ELR (cell line): ENCODE measurements around the gene PELI1.

ENCODE experiments used
- DNase-seq: peaks from one replicate; pipeline ENCODE4 v3.0.0-alpha.2; 2015; ENCODE audit warnings: low read depth

The PELI1 gene

GRCh38 chr2:64153811-64154210 lies 9.6 kb upstream of the PELI1 start:
- no peak for DNase-seq

DNA sequence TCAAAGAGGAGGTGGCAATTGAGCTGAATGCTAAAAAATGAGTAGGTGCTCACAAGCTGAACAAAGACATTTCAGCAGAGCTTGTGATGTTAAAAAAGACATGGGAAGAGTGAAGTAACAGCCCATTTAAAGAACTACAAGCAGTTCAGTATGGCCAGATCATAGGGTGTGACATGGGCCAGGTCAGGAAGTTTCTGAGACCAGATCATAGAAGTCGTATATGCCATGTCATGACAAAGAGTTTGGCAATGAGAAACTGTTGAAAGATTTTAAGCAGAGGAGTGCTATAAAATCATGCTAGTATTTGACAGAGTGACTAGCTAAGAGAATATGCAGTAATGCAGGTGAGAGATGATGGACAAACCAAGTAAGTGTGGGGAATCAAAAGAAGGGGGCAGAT lies 7.3 kb upstream of the PELI1 start:
- no peak for DNase-seq

- no peak for DNase-seq
These were observed 1.5 kb upstream of the PELI1 start for GRCh38 chr2:64145714-64146113.

DNA sequence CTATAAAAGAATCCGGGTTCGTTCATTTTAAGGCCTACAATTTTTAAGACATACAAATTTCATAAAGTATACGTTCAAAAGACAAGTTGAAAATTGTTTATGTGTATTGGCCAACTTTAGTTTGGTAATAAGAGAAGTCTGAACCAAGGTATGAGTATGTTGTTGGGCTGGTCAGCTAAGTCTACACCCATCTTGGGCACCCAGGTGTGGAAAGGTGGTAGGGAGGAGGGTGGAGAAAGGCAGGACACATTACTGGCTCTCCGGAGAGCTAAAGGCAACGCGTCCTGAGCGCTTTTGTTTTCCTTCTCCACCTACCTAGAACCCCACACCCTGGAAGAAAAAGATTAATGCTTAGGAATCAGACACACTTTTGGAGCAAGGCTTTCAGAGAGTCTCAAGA lies 899 bp upstream of the PELI1 start:
- no peak for DNase-seq

GRCh38 chr2:64143169-64144056 lies 807 bp downstream of the PELI1 start:
- peak; percentile 60 for DNase-seq

GRCh38 chr2:64142741-64143168 lies 1.5 kb downstream of the PELI1 start:
- peak; percentile 48 for DNase-seq

DNA sequence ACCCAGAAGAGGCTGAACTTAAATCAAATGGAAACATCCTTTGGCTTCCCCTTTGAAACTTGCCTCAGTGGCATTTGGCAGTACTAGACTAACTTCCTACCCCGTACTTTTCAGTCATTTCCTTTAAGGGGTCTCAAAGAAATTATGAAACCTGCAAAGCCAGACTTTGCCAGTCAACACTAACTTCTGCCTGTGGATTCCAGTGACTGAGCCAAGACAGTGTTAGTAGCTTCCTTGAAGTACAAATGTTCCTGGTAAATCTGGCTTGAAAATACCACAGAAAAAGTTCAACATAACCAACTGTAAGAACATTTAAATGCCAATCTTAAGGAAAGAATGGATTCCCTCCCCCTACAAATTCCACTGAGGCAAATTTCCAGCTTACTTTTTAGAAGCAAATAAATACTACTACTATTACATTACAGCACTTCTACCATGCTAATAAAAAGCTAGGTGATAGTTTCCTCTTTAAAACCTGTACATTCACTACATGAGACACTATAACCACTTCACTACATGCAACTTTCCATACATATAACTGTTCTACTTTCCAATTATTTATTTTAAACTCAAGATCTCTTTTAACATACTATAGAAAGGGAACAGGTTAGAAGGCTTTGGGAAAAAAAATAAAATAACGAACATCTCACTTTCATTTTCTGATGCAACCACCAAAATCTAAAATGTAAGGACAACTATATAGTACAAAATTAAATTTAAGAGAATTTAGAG lies 2.4 kb downstream of the PELI1 start:
- peak; percentile 28 for DNase-seq

GRCh38 chr2:64140665-64141200 lies 3.5 kb downstream of the PELI1 start:
- no peak for DNase-seq

GRCh38 chr2:64139956-64140355 lies 4.3 kb downstream of the PELI1 start:
- no peak for DNase-seq

- DNase-seq: no peak
These were observed 6.2 kb downstream of the PELI1 start for GRCh38 chr2:64137996-64138395.

GRCh38 chr2:64137567-64137966 lies 6.7 kb downstream of the PELI1 start:
- peak; percentile 57 for DNase-seq

GRCh38 chr2:64135421-64135820 lies 8.8 kb downstream of the PELI1 start:
- peak; percentile 12 for DNase-seq

GRCh38 chr2:64134813-64135212 lies 9.4 kb downstream of the PELI1 start:
- peak; percentile 25 for DNase-seq

- peak; percentile 98 for DNase-seq
These were observed 10.4 kb downstream of the PELI1 start for GRCh38 chr2:64133828-64134227.

- DNase-seq: no peak
These were observed 10.9 kb downstream of the PELI1 start for GRCh38 chr2:64133354-64133753.

GRCh38 chr2:64130333-64130732 lies 13.9 kb downstream of the PELI1 start:
- DNase-seq: no peak

DNA sequence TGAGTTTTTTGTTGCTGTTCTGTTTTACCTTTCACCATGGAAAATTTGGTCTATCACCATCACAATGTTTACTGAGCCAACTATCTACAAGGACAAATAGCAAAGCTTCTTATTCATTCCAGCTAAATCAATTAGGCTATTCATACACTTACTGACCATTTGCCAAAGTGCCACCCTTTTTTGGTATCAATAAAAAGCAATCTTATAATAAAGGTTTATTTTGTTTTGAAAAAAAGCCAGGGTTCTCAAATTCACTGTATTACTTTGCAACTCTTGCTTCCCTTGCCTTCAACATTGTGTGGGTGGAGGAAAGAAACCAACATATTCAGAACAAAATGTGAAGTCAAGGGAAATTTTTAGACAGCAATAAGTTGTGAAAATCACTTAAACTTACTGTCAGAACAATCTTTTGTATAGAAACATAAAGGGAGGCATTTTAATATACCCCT lies 15.3 kb downstream of the PELI1 start:
- DNase-seq: no peak

GRCh38 chr2:64128406-64128805 lies 15.8 kb downstream of the PELI1 start:
- DNase-seq: no peak

DNA sequence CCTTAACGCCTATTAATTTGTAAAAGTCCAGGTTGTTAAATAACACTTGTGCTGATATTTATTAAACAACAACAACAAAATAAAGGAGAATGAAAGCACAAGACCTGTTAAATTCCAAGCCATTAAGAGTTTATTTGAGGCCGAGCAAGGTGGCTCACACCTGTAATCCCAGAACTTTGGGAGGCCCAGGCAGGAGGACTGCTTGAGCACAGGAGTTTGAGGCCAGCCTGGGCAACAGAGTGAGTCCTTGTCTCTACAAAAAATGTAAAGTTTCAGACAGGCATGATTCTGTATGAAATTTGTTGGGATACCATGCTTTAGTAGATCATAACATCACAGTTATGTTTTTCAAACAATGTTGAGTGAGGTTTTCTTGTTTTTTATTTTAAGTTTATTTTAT lies 17.1 kb downstream of the PELI1 start:
- no peak for DNase-seq

DNA sequence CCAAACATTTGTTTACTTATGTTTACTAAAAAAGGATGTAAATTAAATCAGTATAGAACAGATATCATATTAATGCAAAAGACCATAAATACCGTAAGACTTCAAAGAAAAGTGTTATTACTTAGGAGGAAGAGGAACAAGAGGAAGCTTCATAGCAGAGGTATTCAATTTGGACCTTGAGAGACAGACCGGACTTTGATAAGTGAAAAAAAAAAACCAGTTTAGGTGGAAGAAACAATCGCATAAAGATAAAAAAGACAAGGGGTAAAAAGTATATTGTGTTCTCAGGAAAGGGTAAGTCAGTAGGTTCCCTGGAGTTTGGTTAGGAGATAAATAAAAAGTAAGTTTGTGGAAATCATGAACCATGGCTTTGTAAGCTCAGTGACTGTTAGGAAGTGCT lies 17.6 kb downstream of the PELI1 start:
- no peak for DNase-seq

- no peak for DNase-seq
These were observed 19.6 kb downstream of the PELI1 start for GRCh38 chr2:64124571-64124970.

DNA sequence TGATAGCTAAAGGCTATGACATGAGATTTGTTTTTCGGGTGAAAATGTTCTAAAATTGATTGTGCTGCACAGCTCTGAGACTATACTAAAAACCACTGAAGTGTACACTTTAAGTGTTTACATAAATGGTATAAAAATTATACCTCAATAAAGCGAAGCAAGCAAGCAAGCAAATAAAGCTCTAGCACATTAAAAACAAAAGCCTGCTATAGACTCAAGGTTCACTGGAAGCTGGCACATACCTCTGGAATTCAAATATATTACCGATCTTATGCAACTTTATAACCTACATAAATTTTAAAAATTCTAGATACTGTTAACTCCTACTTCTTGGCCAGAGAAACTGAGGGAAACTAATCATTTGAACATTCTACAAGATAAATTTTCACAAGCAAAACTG lies 20.1 kb downstream of the PELI1 start:
- DNase-seq: no peak

DNA sequence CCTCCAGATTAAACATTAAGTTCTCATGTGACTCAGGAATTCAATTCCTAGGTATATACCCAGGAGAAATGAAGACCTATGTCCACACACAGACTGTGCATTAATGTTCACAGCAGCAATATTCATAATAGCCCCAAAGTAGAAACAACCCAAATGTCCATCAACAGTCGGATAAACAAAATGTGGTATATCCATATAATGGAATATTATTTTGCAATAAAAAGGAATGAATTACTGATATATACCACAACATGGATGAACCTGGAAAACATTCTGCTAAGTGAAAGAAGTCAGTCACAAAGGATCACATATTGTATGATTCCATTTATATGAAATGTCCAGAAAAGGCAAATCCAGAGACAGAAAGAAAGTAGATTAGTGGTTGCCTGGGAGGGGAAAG lies 20.5 kb downstream of the PELI1 start:
- DNase-seq: no peak
